ENCODE results near the gene UBASH3B.

DNA sequence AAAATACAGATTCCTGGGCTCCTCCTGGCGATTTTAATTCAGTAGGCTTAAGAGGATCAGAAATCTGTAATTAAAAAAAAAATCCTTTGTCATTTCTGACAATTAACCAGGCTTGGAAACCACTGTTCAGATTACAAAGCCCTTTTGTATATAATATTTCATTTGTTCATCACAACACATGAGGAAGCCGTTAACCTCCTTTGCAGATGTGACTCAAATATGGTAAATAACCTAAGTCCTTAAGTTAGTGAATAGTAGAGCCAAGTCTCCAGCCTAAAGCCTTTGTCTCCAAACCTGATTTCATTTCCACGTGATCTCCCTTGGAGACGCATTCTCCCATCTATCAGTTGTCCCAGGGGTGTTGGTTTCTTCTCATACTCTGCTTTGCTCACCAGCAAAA lies 67.6 kb downstream of the UBASH3B start:
- TF ChIP-seq, protein P1, sequence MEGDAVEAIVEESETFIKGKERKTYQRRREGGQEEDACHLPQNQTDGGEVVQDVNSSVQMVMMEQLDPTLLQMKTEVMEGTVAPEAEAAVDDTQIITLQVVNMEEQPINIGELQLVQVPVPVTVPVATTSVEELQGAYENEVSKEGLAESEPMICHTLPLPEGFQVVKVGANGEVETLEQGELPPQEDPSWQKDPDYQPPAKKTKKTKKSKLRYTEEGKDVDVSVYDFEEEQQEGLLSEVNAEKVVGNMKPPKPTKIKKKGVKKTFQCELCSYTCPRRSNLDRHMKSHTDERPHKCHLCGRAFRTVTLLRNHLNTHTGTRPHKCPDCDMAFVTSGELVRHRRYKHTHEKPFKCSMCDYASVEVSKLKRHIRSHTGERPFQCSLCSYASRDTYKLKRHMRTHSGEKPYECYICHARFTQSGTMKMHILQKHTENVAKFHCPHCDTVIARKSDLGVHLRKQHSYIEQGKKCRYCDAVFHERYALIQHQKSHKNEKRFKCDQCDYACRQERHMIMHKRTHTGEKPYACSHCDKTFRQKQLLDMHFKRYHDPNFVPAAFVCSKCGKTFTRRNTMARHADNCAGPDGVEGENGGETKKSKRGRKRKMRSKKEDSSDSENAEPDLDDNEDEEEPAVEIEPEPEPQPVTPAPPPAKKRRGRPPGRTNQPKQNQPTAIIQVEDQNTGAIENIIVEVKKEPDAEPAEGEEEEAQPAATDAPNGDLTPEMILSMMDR (IDR thresholded peaks at IDR 0.05; ENCODE audit: insufficient read depth, low read depth, low read length): no peak
- no peak for TF ChIP-seq EZH2 (IDR thresholded peaks at IDR 0.05; ENCODE audit: insufficient read depth, low read length)
